H9 (cell line): ENCODE results near the gene RABGEF1. TPM values are rescaled to one million over a fixed set of nuclear protein-coding genes. Genes with fewer than 3 reads are reported as not detected.
A peak's percentile ranks its signal among the peaks of the same experiment; 100 is the strongest.

Source experiments
- DNase-seq: peaks from one replicate; pipeline ENCODE4 v3.0.0-alpha.2; 2017
- H2AFZ ChIP-seq: one replicate; pipeline ENCODE4 v1.6.1; 2013; ENCODE audit warnings: mild to moderate bottlenecking, low read length, control low read depth, moderate library complexity
- H2AK5ac ChIP-seq: 2 replicates; pipeline ENCODE4 v1.6.1; 2013; ENCODE audit warnings: low read length, control low read depth, mixed read lengths; ENCODE audit not compliant: insufficient read length
- H2BK120ac ChIP-seq: one replicate; pipeline ENCODE4 v1.6.1; 2013; ENCODE audit warnings: low read depth, mild to moderate bottlenecking, low read length, control low read depth, inconsistent platforms; ENCODE audit not compliant: poor library complexity, severe bottlenecking
- H2BK12ac ChIP-seq: 2 replicates; pipeline ENCODE4 v1.6.1; 2013; ENCODE audit warnings: low read length, control low read depth, mixed read lengths, low read depth; ENCODE audit not compliant: insufficient read length
- H2BK15ac ChIP-seq: 2 replicates; pipeline ENCODE4 v1.6.1; 2013; ENCODE audit warnings: low read depth, low read length, control low read depth
- H2BK20ac ChIP-seq: one replicate; pipeline ENCODE4 v1.6.1; 2013; ENCODE audit warnings: low read depth, mild to moderate bottlenecking, low read length, control low read depth, inconsistent platforms; ENCODE audit not compliant: poor library complexity, severe bottlenecking
- H2BK5ac ChIP-seq: 2 replicates; pipeline ENCODE4 v1.6.1; 2013; ENCODE audit warnings: low read length, control low read depth, mixed read lengths; ENCODE audit not compliant: insufficient read length
- H3K14ac ChIP-seq: 2 replicates; pipeline ENCODE4 v1.6.1; 2013; ENCODE audit warnings: low read length, control low read depth; ENCODE audit not compliant: insufficient read depth
- H3K18ac ChIP-seq: 2 replicates; pipeline ENCODE4 v1.6.1; 2013; ENCODE audit warnings: low read depth, mild to moderate bottlenecking, mixed read lengths, low read length, control low read depth; ENCODE audit not compliant: insufficient read length
- H3K23ac ChIP-seq: 2 replicates; pipeline ENCODE4 v1.6.1; 2013; ENCODE audit warnings: low read length, control low read depth, mixed read lengths, low read depth; ENCODE audit not compliant: insufficient read length
- H3K23me2 ChIP-seq: 2 replicates; pipeline ENCODE4 v1.6.1; 2013; ENCODE audit warnings: low read depth, mild to moderate bottlenecking, mixed read lengths, low read length, control low read depth; ENCODE audit not compliant: insufficient read length, poor library complexity, severe bottlenecking
- H3K27ac ChIP-seq: 2 replicates; pipeline ENCODE4 v1.5.1; 2013; ENCODE audit warnings: low read length, control low read depth, mixed read lengths, low read depth; ENCODE audit not compliant: insufficient read length
- H3K27me3 ChIP-seq: 2 replicates; pipeline ENCODE4 v1.6.1; 2013; ENCODE audit warnings: low read length, control low read depth, inconsistent platforms; ENCODE audit not compliant: insufficient read depth
- H3K4ac ChIP-seq: 2 replicates; pipeline ENCODE4 v1.6.1; 2013; ENCODE audit warnings: low read depth, mild to moderate bottlenecking, control low read depth, inconsistent platforms, low read length, moderate library complexity
- H3K4me1 ChIP-seq: 2 replicates; pipeline ENCODE4 v1.6.1; 2013; ENCODE audit warnings: low read length, control low read depth, inconsistent platforms; ENCODE audit not compliant: insufficient read depth
- H3K4me2 ChIP-seq: 2 replicates; pipeline ENCODE4 v1.6.1; 2013; ENCODE audit warnings: low read length, control low read depth, mixed read lengths; ENCODE audit not compliant: insufficient read length, insufficient read depth
- H3K56ac ChIP-seq: 2 replicates; pipeline ENCODE4 v1.6.1; 2013; ENCODE audit warnings: low read depth, mild to moderate bottlenecking, mixed read lengths, low read length, control low read depth; ENCODE audit not compliant: insufficient read length
- H3K79me1 ChIP-seq: 2 replicates; pipeline ENCODE4 v1.6.1; 2013; ENCODE audit warnings: low read depth, mild to moderate bottlenecking, moderate library complexity, low read length, control low read depth, inconsistent platforms; ENCODE audit not compliant: insufficient read depth, poor library complexity, severe bottlenecking
- H3K79me2 ChIP-seq: 2 replicates; pipeline ENCODE4 v1.6.1; 2013; ENCODE audit warnings: low read length, control low read depth, inconsistent platforms; ENCODE audit not compliant: insufficient read depth
- H3K9ac ChIP-seq: 2 replicates; pipeline ENCODE4 v1.6.1; 2013; ENCODE audit warnings: low read length, control low read depth, mixed read lengths; ENCODE audit not compliant: insufficient read length; ENCODE audit errors: extremely low read depth
- H3K9me3 ChIP-seq: one replicate; pipeline ENCODE4 v1.6.1; 2013; ENCODE audit warnings: low read depth, low read length, inconsistent platforms; ENCODE audit not compliant: control insufficient read depth
- H3T11ph ChIP-seq: one replicate; pipeline ENCODE4 v1.6.1; 2013; ENCODE audit warnings: mild to moderate bottlenecking, low read length, control low read depth, inconsistent platforms
- H4K20me1 ChIP-seq: one replicate; pipeline ENCODE4 v1.6.1; 2013; ENCODE audit not compliant: control insufficient read depth, insufficient read length, insufficient read depth
- H4K5ac ChIP-seq: 2 replicates; pipeline ENCODE4 v1.6.1; 2013; ENCODE audit warnings: low read depth, mild to moderate bottlenecking, mixed read lengths, low read length, control low read depth; ENCODE audit not compliant: insufficient read length
- H4K8ac ChIP-seq: replicated peaks from 2 replicates; pipeline ENCODE4 v1.6.1; 2013; ENCODE audit warnings: low read length, control low read depth, mixed read lengths, low read depth; ENCODE audit not compliant: insufficient read length
- H4K91ac ChIP-seq: 2 replicates; pipeline ENCODE4 v1.6.1; 2013; ENCODE audit warnings: low read depth, mild to moderate bottlenecking, moderate library complexity, mixed read lengths, low read length, control low read depth; ENCODE audit not compliant: insufficient read length
- H3K27ac Mint-ChIP-seq, 3 experiments: 2 replicates in 2 of 3; 3 replicates in 1 of 3; pipeline ENCODE4 v1.8.0; 2020 to 2021; ENCODE audit warnings: mixed read lengths in 3 of 3, mild to moderate bottlenecking in 1 of 3, moderate library complexity in 1 of 3
- H3K27me3 Mint-ChIP-seq: 2 replicates; pipeline ENCODE4 v1.8.0; 2021; ENCODE audit warnings: low read depth, mild to moderate bottlenecking, moderate library complexity, mixed read lengths
- H3K36me3 Mint-ChIP-seq, 3 experiments: 2 replicates in 2 of 3; 3 replicates in 1 of 3; pipeline ENCODE4 v1.8.0; 2020 to 2021; ENCODE audit warnings: low read depth in 3 of 3, mixed read lengths in 3 of 3; ENCODE audit not compliant: insufficient read depth in 1 of 3
- H3K4me1 Mint-ChIP-seq, 2 experiments: 2 replicates each; pipeline ENCODE4 v1.8.0; 2020; ENCODE audit warnings: mixed read lengths in 2 of 2
- H3K4me3 Mint-ChIP-seq, 2 experiments: 2 replicates in 1 of 2; 3 replicates in 1 of 2; pipeline ENCODE4 v1.8.0; 2020 to 2021; ENCODE audit warnings: mild to moderate bottlenecking in 2 of 2, mixed read lengths in 2 of 2, moderate library complexity in 1 of 2
- H3K9me3 Mint-ChIP-seq, 2 experiments: 2 replicates in 1 of 2; 3 replicates in 1 of 2; pipeline ENCODE4 v1.8.0; 2020; ENCODE audit warnings: mild to moderate bottlenecking in 2 of 2, mixed read lengths in 2 of 2, moderate library complexity in 1 of 2
- CTCF ChIP-seq: fragments of 200-600 bp; sonication (generic); conservative IDR thresholded peaks from 3 replicates; pipeline ENCODE4 v1.8.0; 2021; ENCODE audit warnings: antibody characterized with exemption, mild to moderate bottlenecking
- WGBS: extraction: QIAGEN DNeasy Blood & Tissue Kit; methylation state at CpG from one replicate; pipeline ENCODE4 v1.1.7; 2013; ENCODE audit warnings: missing lambda C conversion rate, low lambda C conversion rate, mixed read lengths; ENCODE audit not compliant: insufficient read length; ENCODE audit errors: extremely low coverage; 5-methylcytosine and 5-hydroxymethylcytosine counted together
- total RNA-seq: library from RNA; stranded (reverse); gene quantifications from 2 replicates; pipeline ENCODE4 v1.2.1, GENCODE V29; 2021

Gene RABGEF1
- total RNA-seq, 1 experiment from 2014 or later, result 17.3 TPM

DNA sequence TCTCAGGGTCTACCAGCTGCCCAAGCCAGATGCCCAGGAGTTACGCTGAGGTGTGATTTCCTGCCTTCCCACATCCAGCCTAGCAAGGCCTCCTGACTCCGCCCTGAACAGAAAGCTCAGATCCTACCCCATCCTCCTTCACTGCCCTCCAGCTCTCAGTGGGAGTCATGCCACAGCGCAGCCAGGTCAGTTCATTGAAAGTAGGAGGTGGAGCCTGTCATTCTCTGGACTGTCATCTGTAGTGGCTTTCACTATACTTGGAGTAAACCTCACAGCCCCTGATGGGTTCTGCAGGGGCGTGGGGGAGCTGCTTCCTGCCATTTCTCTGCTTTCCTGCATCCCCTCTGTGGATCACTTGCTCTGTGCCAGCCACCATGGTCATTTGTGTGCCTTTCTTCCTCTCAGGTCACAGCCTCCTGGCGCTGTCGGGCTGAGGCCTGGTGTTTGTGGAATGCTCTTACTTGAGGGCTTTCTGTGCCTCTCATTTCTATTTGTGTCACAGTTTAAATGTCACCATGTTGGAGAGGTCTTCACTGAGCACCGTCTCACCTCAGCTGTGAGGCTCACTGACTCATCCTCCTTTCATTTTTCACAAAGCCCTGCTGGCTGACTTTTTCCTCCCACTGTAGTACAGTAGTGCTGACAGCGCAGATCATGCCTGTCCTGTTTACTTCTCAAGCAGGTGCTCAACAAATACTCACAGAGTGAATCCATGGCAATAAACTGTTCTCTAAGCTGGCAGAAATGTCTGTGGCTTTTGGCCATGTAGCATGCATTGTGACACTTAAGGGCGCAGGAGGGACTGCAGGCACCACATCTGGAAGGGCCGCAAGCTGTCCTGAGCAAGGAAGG is 119.5 kb downstream of the RABGEF1 start:
- TF ChIP-seq CTCF, result no peak
- Histone ChIP-seq H4K91ac (no peak overlapping the region), H2BK5ac (no peak overlapping the region), H3K27ac (no peak overlapping the region), H3K23me2 (no peaks in the 10 kb centered on the region), H2BK120ac (no peak overlapping the region), H3K18ac (no peak overlapping the region), H3K56ac (no peak overlapping the region), H3T11ph (no peak overlapping the region), H3K4me1 (no peaks in the 10 kb centered on the region), H3K9ac (no peak overlapping the region), H2AFZ (no peak overlapping the region), H2BK15ac (no peak overlapping the region), H3K9me3 (no peaks in the 10 kb centered on the region), H3K4ac (no peak overlapping the region), H4K5ac (no peak overlapping the region), H2BK20ac (no peak overlapping the region), H3K14ac (no peak overlapping the region), H2BK12ac (no peak overlapping the region), H2AK5ac (no peak overlapping the region), H3K4me2 (no peak overlapping the region), H4K20me1 (no peaks in the 10 kb centered on the region), H3K79me1 (no peaks in the 10 kb centered on the region), H4K8ac (no peak overlapping the region), H3K27me3 (no peaks in the 10 kb centered on the region), H3K79me2 (no peaks in the 10 kb centered on the region), H3K23ac (no peak overlapping the region)
- peaks cover 11 to 16% of the 10 kb centered on the region in 2 experiments for H3K4me1 Mint-ChIP-seq
- no peaks in the 10 kb centered on the region for H3K27me3 Mint-ChIP-seq
- H3K36me3 Mint-ChIP-seq, result peaks cover 0 to 14% (median 11%) of the 10 kb centered on the region in 3 experiments; a peak in 5 of 7 replicates
- H3K9me3 Mint-ChIP-seq, result no peaks in the 10 kb centered on the region
- no peak overlapping the region for H3K4me3 Mint-ChIP-seq
- peak overlapping the region in 1 of 3 experiments; percentile 19; a peak in 4 of 7 replicates for H3K27ac Mint-ChIP-seq
- DNase-seq, result peak; percentile 46
- WGBS, result no CpG with 5 or more reads among the region's 10 CpGs
